Fibroblast of lung (primary cell): ENCODE measurements around the gene OSTN.

Experiments
- CTCF ChIP-seq, 2 donors: IDR thresholded peaks in 1 of 2; conservative IDR thresholded peaks in 1 of 2; 1 replicate in 1 of 2; 2 replicates in 1 of 2; pipeline ENCODE4 v1.5.1; 2011 to 2012; ENCODE audit warnings: low read length in 2 of 2, control low read depth in 1 of 2, inconsistent platforms in 1 of 2, low read depth in 1 of 2, mild to moderate bottlenecking in 1 of 2
- EZH2 ChIP-seq: IDR thresholded peaks from 2 replicates; pipeline ENCODE4 v1.5.1; 2012; ENCODE audit warnings: low read length, control low read depth, mild to moderate bottlenecking; ENCODE audit errors: missing control alignments

DNA sequence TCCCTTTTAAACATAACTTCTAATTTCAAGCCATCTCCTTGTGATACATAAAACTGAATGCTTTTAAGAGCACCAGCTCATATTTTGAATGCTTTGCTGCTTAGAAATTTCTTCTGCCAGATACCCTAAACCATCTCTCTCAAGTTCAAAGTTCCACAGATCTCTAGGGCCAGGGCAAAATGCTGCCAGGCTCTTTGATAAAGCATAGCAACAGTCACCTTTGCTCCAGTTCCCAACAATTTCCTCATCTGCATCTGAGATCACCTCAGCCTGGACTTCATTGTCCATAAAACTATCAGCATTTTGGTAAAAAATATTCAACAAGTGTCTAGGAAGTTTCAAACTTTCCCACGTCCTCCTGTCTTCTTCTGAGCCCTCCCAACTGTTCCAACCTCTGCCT, 17.5 kb downstream of the OSTN start:
- no peak for TF ChIP-seq CTCF (conservative IDR thresholded peaks at IDR 0.05 in 1 of 2, IDR thresholded peaks at IDR 0.05 in 1 of 2; ENCODE audit: low read depth in 1 of 2, low read length in 2 of 2)
- TF ChIP-seq EZH2 = no peak
